Measurements from ENCODE around the gene COX10.
"Not testable (repeated sequence)": the region's sequence is repeated elsewhere in the genome, so short reads cannot be mapped to it uniquely, and the experiment has no call there.

COX10 gene

GRCh38 chr17:14205992-14206461 lies 136.7 kb downstream of the COX10 start:
- DNase-seq, result peak in 3 of 5 experiments; percentile 70 to 96 (median 82)

GRCh38 chr17:14206891-14207290 lies 137.6 kb downstream of the COX10 start:
- DNase-seq, result no peak

GRCh38 chr17:14207791-14208190 lies 138.5 kb downstream of the COX10 start:
- DNase-seq, result no peak

GRCh38 chr17:14209215-14209614 lies 139.9 kb downstream of the COX10 start:
- no peak for DNase-seq

GRCh38 chr17:14211246-14211645 lies 141.9 kb downstream of the COX10 start:
- peak in 1 of 5 experiments; percentile 37 for DNase-seq

GRCh38 chr17:14211801-14212200 lies 142.5 kb downstream of the COX10 start:
- DNase-seq, result peak in 1 of 5 experiments; percentile 19

GRCh38 chr17:14212401-14212800 lies 143.1 kb downstream of the COX10 start:
- no peak for DNase-seq

- no peak for DNase-seq
Observed at GRCh38 chr17:14214271-14214670, 145.0 kb downstream of the COX10 start.

- no peak for DNase-seq
Observed at GRCh38 chr17:14222611-14223010, 153.3 kb downstream of the COX10 start.

GRCh38 chr17:14225254-14225980 lies 156.1 kb downstream of the COX10 start:
- DNase-seq, result no peak

GRCh38 chr17:14227052-14227451 lies 157.7 kb downstream of the COX10 start:
- DNase-seq, result no peak

- DNase-seq, result no peak
Observed at GRCh38 chr17:14228903-14229302, 159.6 kb downstream of the COX10 start.

GRCh38 chr17:14231187-14231586 lies 161.9 kb downstream of the COX10 start:
- DNase-seq, result not testable (repeated sequence)

GRCh38 chr17:14235047-14235446 lies 165.7 kb downstream of the COX10 start:
- not testable (repeated sequence) for DNase-seq

- not testable (repeated sequence) for DNase-seq
Observed at GRCh38 chr17:14236032-14236431, 166.7 kb downstream of the COX10 start.

- not testable (repeated sequence) for DNase-seq
Observed at GRCh38 chr17:14236762-14237161, 167.5 kb downstream of the COX10 start, which contains the start of gene CDRT15. TSS of gene CDRT15 (minus strand) at chr17:14236862. CDS start at chr17:14236833, 29 bp downstream.

- DNase-seq, result not testable (repeated sequence)
Observed at GRCh38 chr17:14239271-14239670, 170.0 kb downstream of the COX10 start.

GRCh38 chr17:14245002-14245401 lies 175.7 kb downstream of the COX10 start:
- no peak for DNase-seq

GRCh38 chr17:14245629-14246028 lies 176.3 kb downstream of the COX10 start:
- DNase-seq, result no peak

Data from T-helper 2 cell (primary cell).